ENCODE measurements around the gene R3HDM2.

R3HDM2 gene

DNA sequence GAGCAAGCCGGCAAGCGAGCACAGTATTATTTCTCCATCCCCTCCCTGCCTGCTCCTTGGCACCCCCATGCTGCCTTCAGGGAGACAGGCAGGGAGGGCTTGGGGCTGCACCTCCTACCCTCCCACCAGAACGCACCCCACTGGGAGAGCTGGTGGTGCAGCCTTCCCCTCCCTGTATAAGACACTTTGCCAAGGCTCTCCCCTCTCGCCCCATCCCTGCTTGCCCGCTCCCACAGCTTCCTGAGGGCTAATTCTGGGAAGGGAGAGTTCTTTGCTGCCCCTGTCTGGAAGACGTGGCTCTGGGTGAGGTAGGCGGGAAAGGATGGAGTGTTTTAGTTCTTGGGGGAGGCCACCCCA is 218.2 kb downstream of the R3HDM2 start:
- no peak for DNase-seq

DNA sequence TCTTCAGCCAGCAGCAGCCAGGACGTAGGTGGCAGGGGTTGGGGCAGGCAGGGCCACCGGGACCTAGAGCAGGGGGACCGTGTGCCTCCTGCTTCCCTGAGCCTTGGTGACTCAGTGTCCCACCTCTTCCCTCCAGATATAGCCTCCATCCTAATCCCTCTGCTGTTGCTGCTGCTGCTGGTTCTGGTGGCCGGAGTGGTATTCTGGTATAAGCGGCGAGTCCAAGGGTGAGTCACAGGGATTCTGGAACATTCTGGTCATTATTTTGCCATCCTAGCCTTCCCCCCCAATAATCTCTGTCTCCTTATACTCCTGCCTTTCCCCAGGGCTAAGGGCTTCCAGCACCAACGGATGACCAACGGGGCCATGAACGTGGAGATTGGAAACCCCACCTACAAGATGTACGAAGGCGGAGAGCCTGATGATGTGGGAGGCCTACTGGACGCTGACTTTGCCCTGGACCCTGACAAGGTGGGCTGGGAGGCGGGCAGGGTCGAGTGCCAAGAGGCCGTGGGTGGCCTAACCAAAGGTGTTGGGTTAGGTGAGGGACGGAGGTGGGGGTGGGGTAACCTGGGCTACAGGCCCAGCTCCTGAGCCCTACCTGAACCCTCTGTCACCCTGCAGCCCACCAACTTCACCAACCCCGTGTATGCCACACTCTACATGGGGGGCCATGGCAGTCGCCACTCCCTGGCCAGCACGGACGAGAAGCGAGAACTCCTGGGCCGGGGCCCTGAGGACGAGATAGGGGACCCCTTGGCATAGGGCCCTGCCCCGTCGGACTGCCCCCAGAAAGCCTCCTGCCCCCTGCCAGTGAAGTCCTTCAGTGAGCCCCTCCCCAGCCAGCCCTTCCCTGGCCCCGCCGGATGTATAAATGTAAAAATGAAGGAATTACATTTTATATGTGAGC is 218.8 kb downstream of the R3HDM2 start:
- no peak for DNase-seq

- DNase-seq: no peak
These were observed 219.7 kb downstream of the R3HDM2 start for GRCh38 chr12:57210926-57211692.

GRCh38 chr12:57210461-57210860 is 220.4 kb downstream of the R3HDM2 start:
- no peak for DNase-seq

GRCh38 chr12:57209916-57210315 is 220.9 kb downstream of the R3HDM2 start:
- no peak for DNase-seq

DNA sequence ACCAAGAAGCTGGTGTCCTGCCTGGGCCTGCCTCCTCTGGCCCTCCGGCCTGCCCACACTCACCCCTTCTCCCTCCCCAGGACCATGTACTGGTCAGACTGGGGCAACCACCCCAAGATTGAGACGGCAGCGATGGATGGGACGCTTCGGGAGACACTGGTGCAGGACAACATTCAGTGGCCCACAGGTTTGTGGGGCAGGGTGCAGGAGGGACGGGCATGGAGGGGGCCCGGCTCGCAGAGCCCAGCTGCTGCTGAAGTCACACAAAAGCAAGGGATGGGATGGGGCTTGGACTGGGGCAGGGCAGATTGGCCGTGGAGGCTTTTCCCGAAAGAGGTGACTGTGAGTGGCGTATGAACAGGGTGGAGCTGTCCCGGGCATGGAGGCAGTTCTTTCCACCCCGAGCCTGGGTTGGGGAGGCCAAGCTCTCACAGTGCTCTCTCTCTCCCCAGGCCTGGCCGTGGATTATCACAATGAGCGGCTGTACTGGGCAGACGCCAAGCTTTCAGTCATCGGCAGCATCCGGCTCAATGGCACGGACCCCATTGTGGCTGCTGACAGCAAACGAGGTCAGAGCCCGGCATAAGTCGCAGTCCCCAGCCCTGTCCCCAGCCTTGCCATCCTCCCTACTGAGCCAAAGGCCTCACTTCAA is 222.1 kb downstream of the R3HDM2 start:
- DNase-seq: no peak

DNA sequence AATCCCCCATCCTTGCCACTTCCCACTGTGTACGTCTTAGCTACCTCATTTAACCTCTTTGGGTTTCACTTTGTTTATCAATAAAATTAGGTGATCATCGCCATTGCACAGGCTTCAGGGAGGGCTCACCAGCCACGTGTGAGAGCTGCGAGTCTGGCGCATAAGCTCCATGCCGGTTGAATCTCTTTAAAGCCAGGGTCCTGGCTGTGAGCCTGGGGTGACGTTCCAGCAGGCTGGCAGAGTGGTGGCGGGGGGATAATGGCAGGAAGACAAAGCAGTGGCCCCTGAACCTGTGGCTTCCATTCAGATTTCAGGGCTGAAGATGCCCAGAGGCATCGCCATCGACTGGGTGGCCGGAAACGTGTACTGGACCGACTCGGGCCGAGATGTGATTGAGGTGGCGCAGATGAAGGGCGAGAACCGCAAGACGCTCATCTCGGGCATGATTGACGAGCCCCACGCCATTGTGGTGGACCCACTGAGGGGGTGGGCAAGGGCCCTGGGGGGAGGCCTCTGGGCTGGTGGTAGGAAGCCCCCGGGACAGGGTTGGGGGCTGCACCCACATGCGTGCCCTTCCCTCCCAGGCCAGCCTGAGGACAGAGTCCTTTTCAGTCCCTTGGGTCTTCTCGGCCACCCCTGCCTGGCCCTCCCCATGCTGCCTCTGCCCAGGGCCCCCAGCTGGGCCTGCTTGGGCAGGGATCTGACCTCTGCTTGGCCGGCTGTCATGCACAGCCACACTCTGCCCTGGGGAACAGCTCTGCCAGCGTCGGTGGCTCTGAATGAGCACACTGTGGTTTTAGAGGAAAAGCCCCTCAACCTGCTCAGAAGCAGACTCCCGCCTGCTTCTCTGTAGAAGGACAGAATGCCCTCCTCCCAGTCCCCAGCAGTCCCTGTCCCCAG is 222.9 kb downstream of the R3HDM2 start:
- no peak for DNase-seq

- no peak for DNase-seq
These were observed 224.9 kb downstream of the R3HDM2 start for GRCh38 chr12:57205931-57206330.

GRCh38 chr12:57205186-57205585 is 225.7 kb downstream of the R3HDM2 start:
- DNase-seq: no peak

DNA sequence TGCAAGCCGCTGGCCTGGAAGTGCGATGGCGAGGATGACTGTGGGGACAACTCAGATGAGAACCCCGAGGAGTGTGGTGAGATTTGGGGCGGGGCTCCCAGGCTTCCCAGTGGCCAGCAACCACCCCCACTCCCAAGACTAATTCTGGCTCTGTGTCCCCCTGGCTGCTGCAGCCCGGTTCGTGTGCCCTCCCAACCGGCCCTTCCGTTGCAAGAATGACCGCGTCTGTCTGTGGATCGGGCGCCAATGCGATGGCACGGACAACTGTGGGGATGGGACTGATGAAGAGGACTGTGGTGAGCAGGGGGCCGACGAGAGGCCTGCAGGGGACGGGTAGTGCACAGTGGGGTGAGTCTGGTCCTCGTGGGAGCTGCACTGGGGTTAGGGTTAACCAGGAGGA is 226.4 kb downstream of the R3HDM2 start:
- no peak for DNase-seq

- DNase-seq: no peak
These were observed 227.1 kb downstream of the R3HDM2 start for GRCh38 chr12:57203791-57204190.
